G401 (cell line): Measurements from ENCODE around the gene AP1M2. TPM values are rescaled to one million over a fixed set of nuclear protein-coding genes. Genes with fewer than 3 reads are reported as not detected.
A peak's percentile ranks its signal among the peaks of the same experiment; 100 is the strongest.
"Not testable (repeated sequence)": the region's sequence is repeated elsewhere in the genome, so short reads cannot be mapped to it uniquely, and the experiment has no call there.

Experiments used
- DNase-seq: peaks from one replicate; pipeline ENCODE4 v3.0.0-alpha.2; 2015; ENCODE audit warnings: low spot score
- in situ Hi-C: cut with HindIII; loops from 2 replicates; pipeline ENCODE4 v1.10.0; 2016; ENCODE audit warnings: low sequenced_read_pairs, mixed read lengths
- total RNA-seq: library from RNA; depleted of rRNA; stranded (reverse); fragments of >200 nt; shearing (Covaris generic); gene quantifications from 2 replicates; pipeline ENCODE4 v1.2.3, GENCODE V29; 2014; rRNA removed

The AP1M2 gene
- total RNA-seq, 1 experiment from 2014 or later = 80.7 TPM

GRCh38 chr19:10546817-10547216, 40.3 kb downstream of the AP1M2 start:
- DNase-seq = no peak
- in situ Hi-C loops = no loop called here

- DNase-seq = no peak
Measured at GRCh38 chr19:10544753-10545251, 42.3 kb downstream of the AP1M2 start.

GRCh38 chr19:10544242-10544752, 42.8 kb downstream of the AP1M2 start:
- no peak for DNase-seq
- in situ Hi-C loops = no loop called here

More at GRCh38 chr19:10544753-10545251, 42.3 kb downstream of the AP1M2 start:
- in situ Hi-C loops = no loop called here

DNA sequence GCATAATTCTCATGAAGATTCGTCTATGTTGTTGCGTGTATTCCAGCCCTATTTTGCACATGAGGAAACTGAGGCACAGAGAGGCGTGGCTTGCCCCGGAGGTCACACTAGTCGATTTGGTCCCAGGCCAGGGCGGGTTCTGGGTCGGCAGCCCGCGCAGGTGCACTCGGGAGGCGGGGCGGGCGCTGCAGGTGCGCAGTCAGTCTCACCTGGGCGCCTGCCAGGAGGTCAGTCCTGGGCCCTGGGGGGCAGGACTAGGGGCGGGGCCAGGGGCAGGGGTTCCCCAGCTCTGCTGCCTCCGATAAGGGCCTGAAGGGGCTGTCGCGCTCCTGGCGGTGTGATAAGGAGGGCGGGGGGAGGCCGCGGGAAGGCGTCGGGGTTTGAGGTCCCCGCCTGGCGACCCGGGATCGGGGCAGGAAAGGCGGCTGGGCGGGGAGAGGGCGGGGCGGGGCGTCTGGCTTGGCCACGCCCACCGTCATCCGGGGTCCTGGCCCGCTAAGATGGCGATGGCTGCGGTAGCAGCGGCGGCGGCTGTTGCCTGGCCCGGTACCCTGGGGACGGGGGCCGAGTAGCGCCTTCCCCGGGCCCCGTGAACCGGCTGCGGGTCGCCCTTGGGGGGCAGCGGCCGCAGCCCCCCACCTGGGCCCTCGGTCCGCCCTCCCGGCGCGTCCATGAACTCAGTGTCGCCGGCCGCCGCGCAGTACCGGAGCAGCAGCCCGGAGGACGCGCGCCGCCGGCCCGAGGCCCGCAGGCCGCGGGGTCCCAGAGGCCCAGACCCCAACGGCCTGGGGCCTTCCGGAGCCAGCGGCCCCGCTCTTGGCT, 43.5 kb downstream of the AP1M2 start, which contains the start of gene ATG4D:
Gene ATG4D, plus strand, starts transcription at position 485 of the 822 bp plus-strand sequence. Its CDS starts 187 bp downstream, at position 672.
- peak; percentile 76 for DNase-seq
- in situ Hi-C loops = no loop called here

DNA sequence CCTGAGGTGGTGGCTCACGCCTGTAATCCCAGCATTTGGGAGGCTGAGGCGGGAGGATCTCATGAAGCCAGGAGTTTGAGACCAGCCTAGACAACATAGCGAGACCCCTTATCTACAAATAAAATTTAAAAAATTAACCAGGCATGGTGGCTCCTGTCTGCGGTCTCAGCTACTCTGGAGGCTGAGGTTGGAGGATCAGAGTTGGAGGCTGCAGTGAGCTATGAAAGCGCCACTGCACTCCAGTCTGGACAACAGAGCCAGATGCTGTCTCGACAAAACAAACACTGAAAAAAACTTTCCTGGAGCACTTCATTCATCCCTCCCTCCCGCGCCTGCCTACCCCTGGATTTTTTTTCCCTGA, 44.1 kb downstream of the AP1M2 start:
- in situ Hi-C loops = no loop called here
- DNase-seq = no peak

DNA sequence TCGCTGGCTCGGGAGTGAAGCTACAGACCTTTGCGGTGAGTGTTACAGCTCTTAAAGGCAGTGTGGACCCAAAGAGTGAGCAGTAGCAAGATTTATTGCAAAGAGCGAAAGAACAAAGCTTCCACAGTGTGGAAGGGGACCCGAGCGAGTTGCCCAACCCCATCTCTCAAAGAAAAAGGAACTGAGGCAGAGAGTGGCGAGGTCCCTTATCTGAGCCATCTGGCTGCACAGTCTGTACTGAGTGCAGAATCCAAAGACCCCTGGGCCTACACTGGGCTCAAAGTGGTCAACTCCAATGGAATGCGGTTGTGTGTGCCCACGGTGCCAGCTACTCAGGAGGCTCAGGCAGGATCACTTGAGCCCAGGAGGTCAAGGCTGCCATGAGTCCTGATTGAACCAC, 48.1 kb downstream of the AP1M2 start:
- DNase-seq, in situ Hi-C loops: not testable (repeated sequence)

- no peak for DNase-seq
- in situ Hi-C loops = no loop called here
Measured at GRCh38 chr19:10538204-10538983, 48.7 kb downstream of the AP1M2 start.

DNA sequence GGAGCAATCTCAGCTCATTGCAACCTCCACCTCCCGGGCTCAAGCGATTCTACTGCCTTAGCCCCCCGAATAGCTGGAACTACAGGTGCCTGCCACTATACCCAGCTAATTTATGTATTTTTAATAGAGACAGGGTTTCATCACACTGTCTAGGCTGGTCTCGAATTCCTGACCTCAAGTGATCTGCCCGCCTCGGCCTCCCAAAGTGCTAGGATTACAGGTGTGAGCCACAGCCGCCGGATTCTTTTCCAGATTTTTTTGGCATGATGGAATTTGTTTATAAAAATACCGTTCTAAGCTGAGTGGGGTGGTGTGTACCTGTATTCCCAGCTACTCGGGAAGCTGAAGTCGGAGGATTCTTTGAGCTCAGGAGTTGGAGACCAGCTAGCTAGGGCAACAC, 49.4 kb downstream of the AP1M2 start:
- in situ Hi-C loops = no loop called here
- no peak for DNase-seq

DNA sequence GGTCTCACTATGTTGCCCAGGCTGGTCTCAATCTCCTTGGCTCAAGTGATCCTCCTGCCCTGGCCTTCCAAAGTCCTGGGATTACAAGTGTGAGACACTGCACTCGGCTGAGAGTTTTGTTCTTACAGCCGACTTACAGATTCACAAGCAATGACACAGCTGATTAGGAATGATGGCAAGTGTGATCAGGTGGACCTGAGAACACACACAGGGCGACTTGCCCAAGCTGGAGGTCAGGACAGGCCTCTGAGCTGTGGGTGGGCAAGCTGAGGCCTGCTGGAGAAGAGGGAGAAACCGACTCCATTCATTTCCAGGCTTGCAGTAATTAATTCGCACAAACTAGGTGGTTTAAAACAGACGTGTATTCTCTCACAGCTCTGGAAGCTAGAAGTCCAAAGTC, 51.5 kb downstream of the AP1M2 start:
- in situ Hi-C loops = no loop called here
- no peak for DNase-seq

GRCh38 chr19:10533646-10534386, 53.3 kb downstream of the AP1M2 start:
- no peak for DNase-seq
- in situ Hi-C loops = no loop called here

GRCh38 chr19:10532457-10532856, 54.7 kb downstream of the AP1M2 start:
- in situ Hi-C loops = no loop called here
- DNase-seq = no peak

DNA sequence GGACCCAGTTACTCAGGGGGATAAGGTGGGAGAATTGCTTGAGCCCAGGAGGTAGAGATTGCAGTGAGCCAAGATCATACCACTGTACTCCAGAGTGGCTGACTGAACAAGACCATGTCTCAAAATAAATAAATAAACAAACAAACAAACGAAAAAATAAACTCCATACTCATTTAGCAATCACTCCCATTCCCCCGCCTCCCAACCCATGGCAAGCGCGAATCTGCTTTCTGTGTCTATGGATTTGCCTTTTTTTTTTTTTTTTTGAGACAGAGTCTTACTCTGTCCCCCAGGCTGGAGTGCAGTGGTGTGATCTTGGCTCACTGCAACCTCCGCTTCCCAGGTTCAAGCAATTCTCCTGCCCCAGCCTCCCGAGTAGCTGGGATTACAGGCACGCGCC, 60.2 kb downstream of the AP1M2 start:
- DNase-seq, in situ Hi-C loops: not testable (repeated sequence)

DNA sequence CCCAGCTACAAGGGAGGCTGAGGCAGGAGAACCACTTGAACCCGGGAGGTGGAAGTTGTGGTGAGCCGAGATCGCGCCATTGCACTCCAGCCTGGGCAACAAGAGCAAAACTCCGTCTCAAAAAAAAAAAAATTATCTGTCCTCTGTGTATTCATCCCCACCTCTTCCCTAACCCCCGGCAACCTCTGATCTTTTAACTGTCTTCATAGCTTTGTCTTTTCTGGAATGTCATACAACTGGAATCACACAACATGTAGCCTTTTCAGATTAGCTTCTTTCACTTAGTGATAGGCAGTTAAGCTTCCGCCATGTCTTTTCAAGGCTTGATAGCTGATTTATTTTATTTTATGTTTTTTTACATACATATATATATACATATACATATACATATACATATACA, 61.5 kb downstream of the AP1M2 start:
- in situ Hi-C loops = no loop called here

DNA sequence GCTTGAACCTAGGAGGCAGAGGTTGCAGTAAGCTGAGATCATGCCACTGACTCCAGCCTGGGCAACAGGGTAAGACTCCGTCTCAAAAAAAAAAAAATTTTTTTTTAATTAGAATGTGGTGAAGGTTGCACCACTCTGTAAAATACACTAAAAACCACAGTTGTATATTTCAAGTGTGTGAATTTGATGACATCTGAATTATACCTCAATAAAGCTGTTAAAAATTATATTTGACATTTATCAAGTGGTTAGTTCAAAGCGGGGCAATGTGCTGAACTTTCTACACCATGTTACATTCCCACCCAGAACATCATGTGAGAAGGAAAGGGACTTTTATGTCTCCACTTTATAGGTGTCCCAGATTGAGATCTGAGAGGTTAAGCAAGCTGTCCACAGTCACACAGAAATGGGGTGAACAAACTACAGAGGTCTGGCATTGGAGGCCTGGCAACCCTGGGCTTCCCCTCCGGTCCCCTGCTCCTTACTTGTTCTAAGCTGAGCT, 63.9 kb downstream of the AP1M2 start:
- no peak for DNase-seq
- in situ Hi-C loops = no loop called here

More for the DNA sequence above, 61.5 kb downstream of the AP1M2 start:
- no peak for DNase-seq

Other genes starting within 250 kb of the AP1M2 start
- 21.8 and 23.8 TPM in 2 replicates for gene ICAM3, start 247.7 kb downstream of the AP1M2 start, total RNA-seq
- gene TYK2, start 206.7 kb downstream of the AP1M2 start, total RNA-seq = 82.0 and 134 TPM in 2 replicates
- 298 and 319 TPM in 2 replicates for gene CDC37, start 183.8 kb downstream of the AP1M2 start, total RNA-seq
- gene PDE4A, start 166.8 kb downstream of the AP1M2 start, total RNA-seq = 7.6 and 10.7 TPM in 2 replicates
- 141 and 143 TPM in 2 replicates for gene KEAP1, start 84.0 kb downstream of the AP1M2 start, total RNA-seq
- gene S1PR5, start 69.9 kb downstream of the AP1M2 start, total RNA-seq = 13.5 and 22.1 TPM in 2 replicates
- gene ATG4D, start 43.4 kb downstream of the AP1M2 start, total RNA-seq = 50.9 and 58.5 TPM in 2 replicates
- 17.4 and 27.0 TPM in 2 replicates for gene KRI1, start 21.3 kb downstream of the AP1M2 start, total RNA-seq
- gene CDKN2D, start 18.3 kb downstream of the AP1M2 start, total RNA-seq = 12.4 and 15.6 TPM in 2 replicates
- gene SLC44A2, start 38.2 kb upstream of the AP1M2 start, total RNA-seq = 7.4 and 12.8 TPM in 2 replicates
- 363 and 464 TPM in 2 replicates for gene ILF3, start 67.0 kb upstream of the AP1M2 start, total RNA-seq
- 85.4 and 93.4 TPM in 2 replicates for gene QTRT1, start 114.1 kb upstream of the AP1M2 start, total RNA-seq
- 90.2 and 121 TPM in 2 replicates for gene DNM2, start 130.8 kb upstream of the AP1M2 start, total RNA-seq
- 62.9 and 74.7 TPM in 2 replicates for gene TMED1, start 248.9 kb upstream of the AP1M2 start, total RNA-seq